ENCODE measurements around the gene PLA2G4C.

DNA sequence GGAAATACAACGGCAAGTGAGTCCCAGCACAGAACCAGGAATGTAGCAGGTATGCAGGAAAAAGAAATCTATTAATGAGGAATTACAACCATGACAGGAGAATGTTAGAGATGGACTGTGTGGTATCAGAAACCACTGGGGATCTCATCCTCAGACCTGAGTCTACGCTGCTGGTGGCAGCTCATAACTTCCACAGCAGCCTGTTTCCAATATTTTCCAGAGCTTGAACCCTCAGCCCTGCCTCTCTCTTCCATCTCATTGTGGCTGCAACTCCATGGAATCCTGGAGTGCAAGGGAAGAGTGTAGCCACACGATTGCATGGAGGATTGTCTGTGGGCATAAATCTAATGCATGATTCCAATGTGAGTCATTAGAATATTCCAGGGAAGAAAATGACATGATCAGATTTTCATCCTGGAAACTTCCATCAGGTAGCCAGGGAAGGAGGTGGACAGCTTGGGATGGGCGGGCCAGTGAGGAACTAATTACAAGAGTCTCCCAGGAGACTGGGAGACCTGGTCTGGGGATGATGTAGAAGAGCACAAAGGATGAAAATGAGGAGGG is 14.9 kb downstream of the PLA2G4C start:
- no peak for TF ChIP-seq POLR2A (IDR thresholded peaks at IDR 0.05)
- TF ChIP-seq, protein P1, sequence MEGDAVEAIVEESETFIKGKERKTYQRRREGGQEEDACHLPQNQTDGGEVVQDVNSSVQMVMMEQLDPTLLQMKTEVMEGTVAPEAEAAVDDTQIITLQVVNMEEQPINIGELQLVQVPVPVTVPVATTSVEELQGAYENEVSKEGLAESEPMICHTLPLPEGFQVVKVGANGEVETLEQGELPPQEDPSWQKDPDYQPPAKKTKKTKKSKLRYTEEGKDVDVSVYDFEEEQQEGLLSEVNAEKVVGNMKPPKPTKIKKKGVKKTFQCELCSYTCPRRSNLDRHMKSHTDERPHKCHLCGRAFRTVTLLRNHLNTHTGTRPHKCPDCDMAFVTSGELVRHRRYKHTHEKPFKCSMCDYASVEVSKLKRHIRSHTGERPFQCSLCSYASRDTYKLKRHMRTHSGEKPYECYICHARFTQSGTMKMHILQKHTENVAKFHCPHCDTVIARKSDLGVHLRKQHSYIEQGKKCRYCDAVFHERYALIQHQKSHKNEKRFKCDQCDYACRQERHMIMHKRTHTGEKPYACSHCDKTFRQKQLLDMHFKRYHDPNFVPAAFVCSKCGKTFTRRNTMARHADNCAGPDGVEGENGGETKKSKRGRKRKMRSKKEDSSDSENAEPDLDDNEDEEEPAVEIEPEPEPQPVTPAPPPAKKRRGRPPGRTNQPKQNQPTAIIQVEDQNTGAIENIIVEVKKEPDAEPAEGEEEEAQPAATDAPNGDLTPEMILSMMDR (IDR thresholded peaks at IDR 0.05 in 4 of 5, conservative IDR thresholded peaks at IDR 0.05 in 1 of 5): no peak

Data from gastrocnemius medialis (tissue), 4 donors.